Measurements from ENCODE around the gene SREBF1.

DNA sequence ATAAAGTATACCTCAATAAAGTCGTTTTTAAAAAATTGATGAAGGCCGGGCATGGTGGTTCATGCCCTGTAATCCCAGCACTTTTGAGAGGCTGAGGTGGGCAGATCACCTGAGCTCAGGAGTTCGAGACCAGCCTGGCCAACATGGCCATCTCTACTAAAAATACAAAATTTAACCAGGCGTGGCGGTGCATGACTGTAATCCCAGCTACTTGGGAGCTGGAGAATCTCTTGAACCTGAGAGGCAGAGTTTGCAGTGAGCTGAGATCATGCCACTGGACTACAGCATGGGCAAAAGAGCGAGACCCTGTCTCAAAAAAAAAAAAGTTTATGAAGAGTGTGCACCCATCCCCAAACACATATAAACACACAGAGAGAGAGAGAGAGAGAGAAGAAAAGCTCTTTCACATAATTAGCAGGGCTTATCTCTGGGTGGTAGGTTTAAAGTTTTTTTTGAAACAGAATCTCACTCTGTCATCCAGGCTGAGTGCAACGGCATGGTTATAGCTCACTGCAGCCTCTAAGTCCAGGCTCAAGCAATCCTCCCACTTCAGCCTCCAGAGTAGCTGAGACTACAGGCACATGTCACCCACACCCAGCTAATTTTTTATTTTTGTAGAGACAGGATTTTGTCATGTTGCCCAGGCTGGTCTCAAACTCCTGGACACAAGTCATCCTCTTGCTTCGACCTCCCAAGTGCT is 3.0 kb downstream of the SREBF1 start:
- TF ChIP-seq MAFK (IDR thresholded peaks at IDR 0.05; ENCODE audit: low read depth, low read length) (no peak), MAZ (IDR thresholded peaks at IDR 0.05; ENCODE audit: borderline replicate concordance, low read depth, low read length) (no peak), RCOR1 (IDR thresholded peaks at IDR 0.05; ENCODE audit: insufficient replicate concordance, low read length) (no peak), POLR2A (IDR thresholded peaks at IDR 0.05; ENCODE audit: low read depth, low read length) (no peak), RAD21 (IDR thresholded peaks at IDR 0.05; ENCODE audit: low read length) (no peak), RFX5 (IDR thresholded peaks at IDR 0.05; ENCODE audit: low read depth, low read length) (no peak)
- TF ChIP-seq, protein P1, sequence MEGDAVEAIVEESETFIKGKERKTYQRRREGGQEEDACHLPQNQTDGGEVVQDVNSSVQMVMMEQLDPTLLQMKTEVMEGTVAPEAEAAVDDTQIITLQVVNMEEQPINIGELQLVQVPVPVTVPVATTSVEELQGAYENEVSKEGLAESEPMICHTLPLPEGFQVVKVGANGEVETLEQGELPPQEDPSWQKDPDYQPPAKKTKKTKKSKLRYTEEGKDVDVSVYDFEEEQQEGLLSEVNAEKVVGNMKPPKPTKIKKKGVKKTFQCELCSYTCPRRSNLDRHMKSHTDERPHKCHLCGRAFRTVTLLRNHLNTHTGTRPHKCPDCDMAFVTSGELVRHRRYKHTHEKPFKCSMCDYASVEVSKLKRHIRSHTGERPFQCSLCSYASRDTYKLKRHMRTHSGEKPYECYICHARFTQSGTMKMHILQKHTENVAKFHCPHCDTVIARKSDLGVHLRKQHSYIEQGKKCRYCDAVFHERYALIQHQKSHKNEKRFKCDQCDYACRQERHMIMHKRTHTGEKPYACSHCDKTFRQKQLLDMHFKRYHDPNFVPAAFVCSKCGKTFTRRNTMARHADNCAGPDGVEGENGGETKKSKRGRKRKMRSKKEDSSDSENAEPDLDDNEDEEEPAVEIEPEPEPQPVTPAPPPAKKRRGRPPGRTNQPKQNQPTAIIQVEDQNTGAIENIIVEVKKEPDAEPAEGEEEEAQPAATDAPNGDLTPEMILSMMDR (conservative IDR thresholded peaks at IDR 0.05; ENCODE audit: low read depth, low read length): no peak
- TF ChIP-seq, protein P2, sequence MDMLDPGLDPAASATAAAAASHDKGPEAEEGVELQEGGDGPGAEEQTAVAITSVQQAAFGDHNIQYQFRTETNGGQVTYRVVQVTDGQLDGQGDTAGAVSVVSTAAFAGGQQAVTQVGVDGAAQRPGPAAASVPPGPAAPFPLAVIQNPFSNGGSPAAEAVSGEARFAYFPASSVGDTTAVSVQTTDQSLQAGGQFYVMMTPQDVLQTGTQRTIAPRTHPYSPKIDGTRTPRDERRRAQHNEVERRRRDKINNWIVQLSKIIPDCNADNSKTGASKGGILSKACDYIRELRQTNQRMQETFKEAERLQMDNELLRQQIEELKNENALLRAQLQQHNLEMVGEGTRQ (IDR thresholded peaks at IDR 0.05; ENCODE audit: low read depth, low read length): no peak

Measured in IMR-90 (cell line).